Activated gamma-delta T cell treated with Interleukin-2 at 50 U/mL for 16 hours (primary cell): Measurements from ENCODE around the gene NOD1.
"Not testable (repeated sequence)": the region's sequence is repeated elsewhere in the genome, so short reads cannot be mapped to it uniquely, and the experiment has no call there.

Experiments used
- DNase-seq: peaks from one replicate; pipeline ENCODE4 v3.0.0-alpha.2; 2020

NOD1 gene

GRCh38 chr7:30445770-30446169, 32.8 kb downstream of the NOD1 start:
- DNase-seq, result peak; percentile 75

- DNase-seq, result no peak
These were observed 40.6 kb downstream of the NOD1 start for GRCh38 chr7:30437823-30438574.

- DNase-seq, result no peak
These were observed 42.1 kb downstream of the NOD1 start for GRCh38 chr7:30436518-30436917.

- no peak for DNase-seq
These were observed 42.5 kb downstream of the NOD1 start for GRCh38 chr7:30436046-30436445.

GRCh38 chr7:30434140-30434799, 44.3 kb downstream of the NOD1 start:
- DNase-seq, result no peak

GRCh38 chr7:30433506-30433905, 45.1 kb downstream of the NOD1 start:
- no peak for DNase-seq

- no peak for DNase-seq
These were observed 45.5 kb downstream of the NOD1 start for GRCh38 chr7:30433082-30433481.

GRCh38 chr7:30430777-30431176, 47.8 kb downstream of the NOD1 start:
- no peak for DNase-seq

- no peak for DNase-seq
These were observed 48.3 kb downstream of the NOD1 start for GRCh38 chr7:30430276-30430675.

GRCh38 chr7:30429156-30429530, 49.4 kb downstream of the NOD1 start:
- no peak for DNase-seq

GRCh38 chr7:30428246-30429155, 50.1 kb downstream of the NOD1 start:
- DNase-seq, result no peak

- no peak for DNase-seq
These were observed 51.1 kb downstream of the NOD1 start for GRCh38 chr7:30427296-30428070.

- DNase-seq, result no peak
These were observed 54.1 kb downstream of the NOD1 start for GRCh38 chr7:30424506-30424905.

GRCh38 chr7:30423788-30424505, 54.6 kb downstream of the NOD1 start:
- DNase-seq, result no peak

GRCh38 chr7:30422922-30423321, 55.7 kb downstream of the NOD1 start:
- DNase-seq, result no peak

- no peak for DNase-seq
These were observed 56.9 kb downstream of the NOD1 start for GRCh38 chr7:30421647-30422196.

- DNase-seq, result no peak
These were observed 57.9 kb downstream of the NOD1 start for GRCh38 chr7:30420662-30421061.

GRCh38 chr7:30420080-30420479, 58.5 kb downstream of the NOD1 start:
- not testable (repeated sequence) for DNase-seq

GRCh38 chr7:30413864-30414263, 64.7 kb downstream of the NOD1 start:
- DNase-seq, result no peak

- DNase-seq, result no peak
These were observed 65.6 kb downstream of the NOD1 start for GRCh38 chr7:30412782-30413504.

- DNase-seq, result no peak
These were observed 66.7 kb downstream of the NOD1 start for GRCh38 chr7:30411897-30412296.
